ENCODE data around the gene SERINC3.

DNA sequence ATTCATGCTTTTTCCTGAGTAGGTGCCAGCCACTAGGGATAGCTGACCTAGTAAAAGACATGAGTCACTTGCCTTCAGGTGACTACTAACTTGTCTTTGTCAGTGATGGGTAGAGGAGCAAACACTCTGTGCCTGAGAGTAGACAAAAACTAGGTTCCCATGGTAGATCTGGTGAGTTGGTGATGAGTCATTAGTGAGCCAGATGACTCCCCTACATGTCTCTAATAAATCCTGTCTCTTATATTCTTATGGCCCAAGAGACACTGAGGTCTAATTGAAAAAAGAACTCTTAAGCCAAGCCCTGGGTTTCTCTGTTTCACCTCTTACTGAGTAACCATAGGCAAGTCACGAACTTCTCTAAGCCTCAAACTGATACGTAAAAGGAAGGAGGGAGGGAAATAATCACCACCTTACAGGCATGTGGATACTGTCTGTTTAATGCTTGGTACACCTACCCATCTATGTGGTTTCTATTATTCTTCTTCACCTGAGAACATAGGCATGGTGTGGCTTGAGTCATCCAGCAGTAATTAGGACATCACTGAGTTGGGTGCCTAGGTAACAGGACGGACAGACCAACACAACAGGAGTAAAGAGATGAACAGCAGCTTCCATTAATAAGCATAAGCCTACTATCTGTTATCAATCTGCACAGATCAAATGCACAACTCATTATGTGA, 25.9 kb downstream of the SERINC3 start:
- TF ChIP-seq, protein P1, sequence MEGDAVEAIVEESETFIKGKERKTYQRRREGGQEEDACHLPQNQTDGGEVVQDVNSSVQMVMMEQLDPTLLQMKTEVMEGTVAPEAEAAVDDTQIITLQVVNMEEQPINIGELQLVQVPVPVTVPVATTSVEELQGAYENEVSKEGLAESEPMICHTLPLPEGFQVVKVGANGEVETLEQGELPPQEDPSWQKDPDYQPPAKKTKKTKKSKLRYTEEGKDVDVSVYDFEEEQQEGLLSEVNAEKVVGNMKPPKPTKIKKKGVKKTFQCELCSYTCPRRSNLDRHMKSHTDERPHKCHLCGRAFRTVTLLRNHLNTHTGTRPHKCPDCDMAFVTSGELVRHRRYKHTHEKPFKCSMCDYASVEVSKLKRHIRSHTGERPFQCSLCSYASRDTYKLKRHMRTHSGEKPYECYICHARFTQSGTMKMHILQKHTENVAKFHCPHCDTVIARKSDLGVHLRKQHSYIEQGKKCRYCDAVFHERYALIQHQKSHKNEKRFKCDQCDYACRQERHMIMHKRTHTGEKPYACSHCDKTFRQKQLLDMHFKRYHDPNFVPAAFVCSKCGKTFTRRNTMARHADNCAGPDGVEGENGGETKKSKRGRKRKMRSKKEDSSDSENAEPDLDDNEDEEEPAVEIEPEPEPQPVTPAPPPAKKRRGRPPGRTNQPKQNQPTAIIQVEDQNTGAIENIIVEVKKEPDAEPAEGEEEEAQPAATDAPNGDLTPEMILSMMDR (conservative IDR thresholded peaks at IDR 0.05; ENCODE audit: low read depth in 2 of 2), result no peak
- TF ChIP-seq EZH2 (IDR thresholded peaks at IDR 0.05; ENCODE audit: low read depth, unreplicated experiment), result no peak

Measured in GM23338 (cell line).